NOMO-1 treated with dmso at 0.1 percent for 144 hours (cell line): Measurements from ENCODE around the gene ARHGEF16.

Experiments used
- DNase-seq: peaks from one replicate; lab custom pipeline; 2025; ENCODE audit not compliant: unreplicated experiment; lab: John Stamatoyannopoulos, UW

ARHGEF16 gene

GRCh38 chr1:3456964-3457909, 2.8 kb downstream of the ARHGEF16 start:
- no peak for DNase-seq

- DNase-seq = no peak
These were observed 3.7 kb downstream of the ARHGEF16 start for GRCh38 chr1:3457910-3458883.

GRCh38 chr1:3459051-3459908, 4.8 kb downstream of the ARHGEF16 start:
- no peak for DNase-seq

GRCh38 chr1:3459940-3460671, 5.6 kb downstream of the ARHGEF16 start:
- DNase-seq = no peak

GRCh38 chr1:3460672-3461131, 6.2 kb downstream of the ARHGEF16 start:
- no peak for DNase-seq

- no peak for DNase-seq
These were observed 6.9 kb downstream of the ARHGEF16 start for GRCh38 chr1:3461238-3461933.

- DNase-seq = no peak
These were observed 7.4 kb downstream of the ARHGEF16 start for GRCh38 chr1:3461934-3462275.

- DNase-seq = no peak
These were observed 8.0 kb downstream of the ARHGEF16 start for GRCh38 chr1:3462356-3463012.

GRCh38 chr1:3463013-3463385, 8.5 kb downstream of the ARHGEF16 start:
- DNase-seq = no peak

GRCh38 chr1:3463408-3463863, 9.0 kb downstream of the ARHGEF16 start:
- no peak for DNase-seq

GRCh38 chr1:3463891-3464648, 9.6 kb downstream of the ARHGEF16 start:
- DNase-seq = no peak

GRCh38 chr1:3464649-3465025, 10.2 kb downstream of the ARHGEF16 start:
- no peak for DNase-seq

GRCh38 chr1:3465091-3465934, 10.8 kb downstream of the ARHGEF16 start:
- DNase-seq = no peak

- DNase-seq = no peak
These were observed 11.5 kb downstream of the ARHGEF16 start for GRCh38 chr1:3465935-3466321.

GRCh38 chr1:3466366-3467075, 12.1 kb downstream of the ARHGEF16 start:
- no peak for DNase-seq
